ENCODE measurements around the gene KIF22.
A peak's percentile ranks its signal among the peaks of the same experiment; 100 is the strongest.
"Not testable (repeated sequence)": the region's sequence is repeated elsewhere in the genome, so short reads cannot be mapped to it uniquely, and the experiment has no call there.

Gene KIF22

GRCh38 chr16:29767062-29767461 is 23.5 kb upstream of the KIF22 start:
- no peak for DNase-seq

- DNase-seq: no peak
These were observed 21.0 kb upstream of the KIF22 start for GRCh38 chr16:29769507-29769906.

GRCh38 chr16:29770250-29770929 is 20.2 kb upstream of the KIF22 start:
- DNase-seq: no peak

- DNase-seq: not testable (repeated sequence)
These were observed 18.2 kb upstream of the KIF22 start for GRCh38 chr16:29772330-29772729.

GRCh38 chr16:29774730-29775129 is 15.8 kb upstream of the KIF22 start:
- no peak for DNase-seq

GRCh38 chr16:29775742-29776408 is 14.7 kb upstream of the KIF22 start:
- DNase-seq: no peak

GRCh38 chr16:29777576-29778350 is 12.8 kb upstream of the KIF22 start, which contains the start of gene ZG16:
TSS of gene ZG16 (plus strand) at chr16:29778256. CDS start at chr16:29779267, 1,011 bp downstream.
- no peak for DNase-seq

- DNase-seq: no peak
These were observed 11.1 kb upstream of the KIF22 start for GRCh38 chr16:29779474-29779873.

GRCh38 chr16:29783094-29783953 is 7.2 kb upstream of the KIF22 start:
- not testable (repeated sequence) for DNase-seq

- DNase-seq: peak; percentile 41
These were observed 6.4 kb upstream of the KIF22 start for GRCh38 chr16:29784157-29784556.

- DNase-seq: peak; percentile 73
These were observed 5.5 kb upstream of the KIF22 start for GRCh38 chr16:29784901-29785500.

GRCh38 chr16:29787155-29787554 is 3.4 kb upstream of the KIF22 start:
- DNase-seq: not testable (repeated sequence)

GRCh38 chr16:29789775-29790182 is 772 bp upstream of the KIF22 start:
- DNase-seq: no peak

GRCh38 chr16:29790949-29791844 is 646 bp downstream of the KIF22 start:
- no peak for DNase-seq

- no peak for DNase-seq
These were observed 1.6 kb downstream of the KIF22 start for GRCh38 chr16:29791845-29792807.

GRCh38 chr16:29793153-29793552 is 2.6 kb downstream of the KIF22 start:
- DNase-seq: not testable (repeated sequence)

- DNase-seq: no peak
These were observed 3.7 kb downstream of the KIF22 start for GRCh38 chr16:29794231-29794710.

GRCh38 chr16:29802416-29802935 is 11.9 kb downstream of the KIF22 start:
- no peak for DNase-seq

- no peak for DNase-seq
These were observed 13.5 kb downstream of the KIF22 start for GRCh38 chr16:29804020-29804419.
